D721Med (cell line): ENCODE measurements around the gene HENMT1.
"Not testable (repeated sequence)": the region's sequence is repeated elsewhere in the genome, so short reads cannot be mapped to it uniquely, and the experiment has no call there.

Experiments
- DNase-seq: peaks from one replicate; pipeline ENCODE4 v3.0.0; 2011; ENCODE audit warnings: low spot score; ENCODE audit not compliant: insufficient read length
- FAIRE-seq: peaks from 2 replicates; lab custom pipeline; 2011; peaks lifted over from hg19 to GRCh38; lab: Jason Lieb, UNC
- TF ChIP-seq, protein P1 (sequence below): IDR thresholded peaks from 2 replicates; pipeline ENCODE4 v1.5.1; 2012; ENCODE audit warnings: mild to moderate bottlenecking, control low read depth; ENCODE audit not compliant: insufficient read depth; ENCODE audit errors: missing control alignments

The HENMT1 gene

DNA sequence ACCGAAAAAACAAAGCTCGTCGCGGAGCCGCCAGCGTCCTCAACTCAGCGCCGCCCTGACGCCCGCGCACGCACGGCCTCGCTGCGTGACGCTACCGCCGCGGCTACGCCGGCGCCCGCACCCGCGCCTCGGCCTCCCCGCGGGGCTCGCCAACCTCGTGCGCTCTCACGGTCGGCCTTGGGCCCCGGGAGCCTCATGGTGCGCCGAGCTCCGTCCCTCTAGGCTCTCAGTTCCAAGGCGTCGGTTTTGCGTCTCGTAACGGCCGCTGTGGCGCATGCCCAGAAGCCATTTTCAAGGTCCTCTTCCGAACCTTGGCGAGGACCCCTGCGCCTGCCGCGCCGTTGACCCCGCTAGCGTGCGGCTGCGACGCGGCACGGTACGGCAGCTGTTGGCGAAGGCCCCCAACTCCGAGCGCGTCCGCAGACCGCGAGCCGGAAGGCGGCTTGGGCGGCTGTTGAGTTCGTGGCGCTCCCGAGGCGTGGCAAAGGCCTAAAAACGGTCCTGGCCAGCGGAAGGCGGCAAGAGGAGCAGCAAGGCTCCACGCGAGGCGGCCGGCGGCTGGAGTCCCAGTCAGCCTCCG lies at the start of gene HENMT1:
Gene HENMT1 (minus strand): TSS at position 64 of the 580 bp plus-strand sequence. CDS start 1,209 bp downstream, outside the sequence.
- FAIRE-seq: no peak
- TF ChIP-seq, protein P1, sequence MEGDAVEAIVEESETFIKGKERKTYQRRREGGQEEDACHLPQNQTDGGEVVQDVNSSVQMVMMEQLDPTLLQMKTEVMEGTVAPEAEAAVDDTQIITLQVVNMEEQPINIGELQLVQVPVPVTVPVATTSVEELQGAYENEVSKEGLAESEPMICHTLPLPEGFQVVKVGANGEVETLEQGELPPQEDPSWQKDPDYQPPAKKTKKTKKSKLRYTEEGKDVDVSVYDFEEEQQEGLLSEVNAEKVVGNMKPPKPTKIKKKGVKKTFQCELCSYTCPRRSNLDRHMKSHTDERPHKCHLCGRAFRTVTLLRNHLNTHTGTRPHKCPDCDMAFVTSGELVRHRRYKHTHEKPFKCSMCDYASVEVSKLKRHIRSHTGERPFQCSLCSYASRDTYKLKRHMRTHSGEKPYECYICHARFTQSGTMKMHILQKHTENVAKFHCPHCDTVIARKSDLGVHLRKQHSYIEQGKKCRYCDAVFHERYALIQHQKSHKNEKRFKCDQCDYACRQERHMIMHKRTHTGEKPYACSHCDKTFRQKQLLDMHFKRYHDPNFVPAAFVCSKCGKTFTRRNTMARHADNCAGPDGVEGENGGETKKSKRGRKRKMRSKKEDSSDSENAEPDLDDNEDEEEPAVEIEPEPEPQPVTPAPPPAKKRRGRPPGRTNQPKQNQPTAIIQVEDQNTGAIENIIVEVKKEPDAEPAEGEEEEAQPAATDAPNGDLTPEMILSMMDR: no peak
- no peak for DNase-seq

DNA sequence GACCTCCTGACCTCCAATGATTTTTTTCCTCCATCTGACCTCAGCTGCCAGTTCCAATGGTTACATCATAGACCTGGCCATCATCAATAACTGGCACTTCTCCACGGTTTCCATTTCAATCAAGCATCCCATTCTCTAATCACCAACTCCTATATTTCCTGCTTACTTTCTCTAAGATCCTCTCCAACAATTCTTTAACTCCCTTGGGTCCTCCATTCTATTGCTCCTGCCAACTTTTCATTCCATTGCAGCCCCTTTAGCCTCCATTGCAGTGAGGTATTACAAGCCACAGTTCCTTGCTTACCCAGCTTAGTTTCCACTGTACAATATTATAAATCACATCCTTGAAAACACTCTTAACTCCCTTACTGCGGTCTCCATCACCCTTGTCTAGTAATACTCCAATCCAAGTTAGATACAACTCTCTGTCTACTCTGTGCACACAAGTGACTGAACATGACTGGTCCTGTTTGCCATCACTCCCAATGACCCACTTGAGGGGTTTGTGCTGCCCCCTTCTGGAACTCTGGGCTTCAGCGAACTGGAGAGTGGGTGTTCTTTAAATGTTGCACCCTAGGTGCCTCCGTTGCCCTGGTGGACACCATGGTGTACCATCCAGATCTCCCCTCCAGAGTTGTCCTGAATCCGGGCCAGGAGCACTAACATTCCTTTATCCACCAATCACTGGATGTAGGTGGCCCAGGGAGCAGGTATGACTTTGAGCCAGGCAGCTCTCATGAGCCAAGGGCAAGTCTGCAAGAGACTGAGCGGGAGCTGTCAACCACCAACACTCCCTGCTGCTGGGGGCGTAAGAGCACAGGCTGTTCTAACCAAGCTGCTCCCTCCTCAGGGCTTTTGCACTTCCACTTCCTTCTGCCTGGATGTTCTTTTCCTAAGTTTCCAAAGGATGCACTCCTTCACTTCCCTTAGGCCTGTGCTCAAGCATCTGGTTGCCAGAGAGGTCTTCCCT lies 48.1 kb upstream of the HENMT1 start:
- no peak for FAIRE-seq
- DNase-seq: no peak
- TF ChIP-seq, protein P1: peak; percentile 23

GRCh38 chr1:108706643-108707042 lies 45.8 kb upstream of the HENMT1 start:
- DNase-seq: no peak
- TF ChIP-seq, protein P1: no peak
- FAIRE-seq: no peak

GRCh38 chr1:108704496-108704895 lies 43.6 kb upstream of the HENMT1 start:
- TF ChIP-seq, protein P1: no peak
- FAIRE-seq: no peak
- DNase-seq: no peak

DNA sequence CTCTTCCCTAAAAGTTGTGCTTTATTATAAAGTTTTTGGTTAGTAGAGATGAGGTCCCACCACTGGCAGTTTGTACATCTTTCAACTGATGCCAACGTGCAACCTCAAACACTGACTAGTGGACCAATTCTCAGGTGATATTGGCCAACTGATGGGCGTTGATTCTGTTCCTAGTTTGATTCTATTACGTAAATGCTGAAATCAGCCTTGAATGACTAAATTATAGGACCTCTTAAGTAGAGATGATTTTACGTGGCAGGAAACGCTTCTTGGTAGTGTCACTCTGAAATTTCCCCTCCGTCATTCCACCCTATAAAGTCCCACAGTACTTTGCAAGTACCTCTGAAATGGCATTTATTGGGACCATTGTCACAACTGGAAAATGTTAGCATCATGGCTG lies 43.0 kb upstream of the HENMT1 start:
- FAIRE-seq: no peak
- TF ChIP-seq, protein P1: no peak

DNA sequence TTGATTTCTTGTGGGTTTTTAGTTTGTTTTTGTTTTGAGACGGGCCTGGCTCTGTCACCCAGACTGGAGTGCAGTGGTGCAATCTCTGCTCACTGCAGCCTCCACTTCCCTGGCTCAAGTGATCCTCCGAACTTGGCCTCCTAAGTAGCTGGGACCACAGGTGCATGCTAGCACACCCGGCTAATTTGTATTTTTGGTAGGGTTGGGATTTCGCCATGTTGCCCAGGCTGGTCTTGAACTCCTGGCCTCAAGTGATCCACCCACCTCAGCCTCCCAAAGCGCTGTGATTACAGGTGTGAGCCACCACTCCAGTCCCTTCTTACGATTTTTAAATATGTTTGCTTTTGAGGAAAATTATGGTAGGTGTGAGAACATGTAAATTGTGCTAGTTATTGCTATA lies 41.2 kb upstream of the HENMT1 start:
- not testable (repeated sequence) for DNase-seq, FAIRE-seq

More for the DNA sequence above, 43.0 kb upstream of the HENMT1 start:
- no peak for DNase-seq

DNA sequence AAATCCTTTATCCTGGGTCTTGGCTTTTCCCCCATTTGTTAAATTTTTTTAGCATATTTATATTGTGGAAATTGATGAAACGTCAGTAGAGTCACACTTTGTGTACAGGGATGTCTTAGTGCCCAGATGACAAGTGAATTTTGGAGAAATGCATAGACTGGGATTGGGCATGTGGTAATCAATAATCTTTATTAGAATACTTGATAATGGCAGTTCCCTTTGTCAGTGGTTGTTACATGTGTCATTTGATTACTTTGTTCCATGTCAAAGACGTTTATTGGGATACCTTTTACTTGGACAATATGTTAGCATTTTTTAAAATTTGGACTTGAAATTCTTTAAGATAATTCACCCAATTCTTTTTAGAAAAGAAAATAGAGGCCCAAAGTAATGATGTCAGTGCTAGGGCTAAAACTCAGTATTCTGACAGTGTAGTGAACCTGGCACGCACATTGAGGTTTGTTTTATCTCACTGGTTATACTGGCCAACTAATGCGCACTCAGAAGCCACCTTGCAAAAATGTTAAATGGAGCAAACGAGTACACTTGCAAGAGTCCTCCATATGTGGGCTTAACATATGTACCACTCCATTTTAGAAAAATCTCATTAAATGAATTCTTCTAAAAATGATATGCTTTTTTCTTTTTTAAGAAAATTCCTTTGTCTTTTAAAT lies 40.4 kb upstream of the HENMT1 start:
- TF ChIP-seq, protein P1: no peak
- DNase-seq: no peak
- no peak for FAIRE-seq
